ENCODE data around the gene COL19A1. TPM values are rescaled to one million over a fixed set of nuclear protein-coding genes. Genes with fewer than 3 reads are reported as not detected.

Gene COL19A1
- total RNA-seq, 2 donors from 2014 or later = 1.4 to 1.5 TPM

GRCh38 chr6:69933239-69933638 lies 66.9 kb downstream of the COL19A1 start:
- Mint-ChIP-seq H3K27me3 (ENCODE audit: insufficient read depth) (no peaks in the 10 kb centered on the region), H3K9me3 (no peaks in the 10 kb centered on the region), H3K4me3 (no peak overlapping the region), H3K36me3 (ENCODE audit: low read depth) (no peaks in the 10 kb centered on the region), H3K4me1 (peaks cover 4% of the 10 kb centered on the region), H3K27ac (no peak overlapping the region)
- no peak overlapping the region for H3K9ac ChIP-seq (ENCODE audit: extremely low read depth, low read length, poor library complexity, severe bottlenecking)
- DNase-seq = no peak
- H3K36me3 ChIP-seq (ENCODE audit: control insufficient read depth, insufficient read depth, low read length) = no peaks in the 10 kb centered on the region
- TF ChIP-seq CTCF (conservative IDR thresholded peaks at IDR 0.05) = peak; percentile 24
- no peaks in the 10 kb centered on the region for H3K4me1 ChIP-seq (ENCODE audit: control insufficient read depth, insufficient read depth, low read length)
- H3K4me3 ChIP-seq (ENCODE audit: low read length) = no peak overlapping the region
- H3K9me3 ChIP-seq (ENCODE audit: control insufficient read depth, low read length) = no peaks in the 10 kb centered on the region
- WGBS, 2 experiments (ENCODE audit: insufficient coverage in 1 of 2, insufficient read length in 1 of 2) = 91 to 92% methylated on average over 1 of the region's 1 CpG
- no peak overlapping the region for H3K27ac ChIP-seq (ENCODE audit: low read depth, low read length)
- no peaks in the 10 kb centered on the region for H3K27me3 ChIP-seq (ENCODE audit: control insufficient read depth, insufficient read depth, low read length, poor library complexity, severe bottlenecking)

- Histone ChIP-seq H3K36me3 (ENCODE audit: control insufficient read depth, insufficient read depth, low read length) (no peaks in the 10 kb centered on the region), H3K4me1 (ENCODE audit: control insufficient read depth, insufficient read depth, low read length) (no peaks in the 10 kb centered on the region), H3K9ac (ENCODE audit: extremely low read depth, low read length, poor library complexity, severe bottlenecking) (no peak overlapping the region), H3K27me3 (ENCODE audit: control insufficient read depth, insufficient read depth, low read length, poor library complexity, severe bottlenecking) (no peaks in the 10 kb centered on the region), H3K9me3 (ENCODE audit: control insufficient read depth, low read length) (no peaks in the 10 kb centered on the region), H3K27ac (ENCODE audit: low read depth, low read length) (no peak overlapping the region), H3K4me3 (ENCODE audit: low read length) (no peak overlapping the region)
- WGBS, 2 experiments (ENCODE audit: insufficient coverage in 1 of 2, insufficient read length in 1 of 2) = 93 to 100% methylated on average over 1 of the region's 1 CpG
- no peak for DNase-seq
- H3K4me3 Mint-ChIP-seq = no peak overlapping the region
- no peaks in the 10 kb centered on the region for H3K36me3 Mint-ChIP-seq (ENCODE audit: low read depth)
- TF ChIP-seq CTCF (conservative IDR thresholded peaks at IDR 0.05) = no peak
- peaks cover 4% of the 10 kb centered on the region for H3K4me1 Mint-ChIP-seq
- H3K9me3 Mint-ChIP-seq = no peaks in the 10 kb centered on the region
- H3K27ac Mint-ChIP-seq = no peak overlapping the region
- no peaks in the 10 kb centered on the region for H3K27me3 Mint-ChIP-seq (ENCODE audit: insufficient read depth)
Observed at GRCh38 chr6:69935079-69935478, 68.7 kb downstream of the COL19A1 start.

DNA sequence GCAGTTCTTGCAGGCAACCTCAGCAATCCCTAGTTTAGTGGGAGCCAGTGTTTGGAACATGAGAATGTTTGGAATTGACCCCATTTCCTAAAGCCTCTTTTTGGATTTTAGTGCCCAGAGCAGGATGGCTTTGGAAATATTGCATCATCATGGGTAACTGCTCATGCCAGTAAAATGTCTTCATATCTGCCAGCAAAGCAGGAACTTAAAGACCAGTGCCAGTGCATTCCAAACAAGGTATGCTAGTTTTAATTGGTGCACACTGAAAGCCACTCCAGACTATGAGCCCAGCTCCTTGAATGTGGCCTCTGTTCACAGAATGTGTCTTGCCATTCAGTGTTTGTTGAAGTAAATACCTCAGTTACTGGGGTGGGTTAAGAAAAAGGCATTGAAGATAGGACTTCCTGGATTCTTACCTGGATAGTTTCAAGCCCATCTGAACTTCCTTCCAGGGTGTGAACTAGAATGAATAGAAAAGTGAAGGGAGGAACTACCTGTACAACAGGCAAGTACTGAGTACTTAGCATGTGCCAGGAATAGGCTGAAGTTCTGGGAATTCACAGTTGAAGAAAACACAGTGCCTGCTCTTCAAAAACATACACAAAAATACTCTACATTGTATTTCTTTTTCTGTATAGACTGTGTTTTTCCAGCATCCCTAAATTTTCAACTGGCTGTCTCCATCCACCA lies 70.5 kb downstream of the COL19A1 start:
- H3K4me3 Mint-ChIP-seq = no peak overlapping the region
- H3K27ac Mint-ChIP-seq = no peak overlapping the region

More for the DNA sequence above, 70.5 kb downstream of the COL19A1 start:
- H3K4me1 Mint-ChIP-seq = peaks cover 4% of the 10 kb centered on the region
- no peaks in the 10 kb centered on the region for H3K9me3 Mint-ChIP-seq
- TF ChIP-seq CTCF (conservative IDR thresholded peaks at IDR 0.05) = no peak
- H3K9me3 ChIP-seq (ENCODE audit: control insufficient read depth, low read length) = no peaks in the 10 kb centered on the region
- no peaks in the 10 kb centered on the region for H3K4me1 ChIP-seq (ENCODE audit: control insufficient read depth, insufficient read depth, low read length)
- no peak for DNase-seq
- no peak overlapping the region for H3K27ac ChIP-seq (ENCODE audit: low read depth, low read length)
- no peak overlapping the region for H3K9ac ChIP-seq (ENCODE audit: extremely low read depth, low read length, poor library complexity, severe bottlenecking)
- no peak overlapping the region for H3K4me3 ChIP-seq (ENCODE audit: low read length)
- H3K36me3 ChIP-seq (ENCODE audit: control insufficient read depth, insufficient read depth, low read length) = no peaks in the 10 kb centered on the region
- H3K27me3 Mint-ChIP-seq (ENCODE audit: insufficient read depth) = no peaks in the 10 kb centered on the region
- H3K36me3 Mint-ChIP-seq (ENCODE audit: low read depth) = no peaks in the 10 kb centered on the region
- H3K27me3 ChIP-seq (ENCODE audit: control insufficient read depth, insufficient read depth, low read length, poor library complexity, severe bottlenecking) = no peaks in the 10 kb centered on the region
